Measurements from ENCODE around the gene GON7. TPM values are rescaled to one million over a fixed set of nuclear protein-coding genes. Genes with fewer than 3 reads are reported as not detected.
"Not testable (repeated sequence)": the region's sequence is repeated elsewhere in the genome, so short reads cannot be mapped to it uniquely, and the experiment has no call there.

Gene GON7
- 14.2 and 14.4 TPM in 2 replicates for total RNA-seq

- intact Hi-C loops (cut with micrococcal nuclease), result loop anchor here (1.0 to 10.0 kb wide), 11 partner anchors 22 to 1948 kb away; partner anchors contain the start of genes ATXN3, BTBD7, DICER1 and LYSET
Observed at GRCh38 chr14:93206793-93207467, at the start of gene GON7, which contains the start of gene UBR7. TSS of gene GON7 (minus strand) at chr14:93207065. CDS start at chr14:93207037, 28 bp downstream. TSS of gene UBR7 (plus strand) at chr14:93207256. CDS start at chr14:93207292, 36 bp downstream.

- intact Hi-C loops (cut with micrococcal nuclease), result no loop called here
Observed at GRCh38 chr14:93249128-93249831, 42.4 kb upstream of the GON7 start.

- intact Hi-C loops (cut with micrococcal nuclease), result no loop called here
Observed at GRCh38 chr14:93246534-93246933, 39.7 kb upstream of the GON7 start.

- intact Hi-C loops (cut with micrococcal nuclease), result no loop called here
Observed at GRCh38 chr14:93245764-93246420, 39.0 kb upstream of the GON7 start.

- intact Hi-C loops (cut with micrococcal nuclease), result no loop called here
Observed at GRCh38 chr14:93240678-93241000, 33.8 kb upstream of the GON7 start.

GRCh38 chr14:93239869-93240677, 33.2 kb upstream of the GON7 start:
- intact Hi-C loops (cut with micrococcal nuclease), result no loop called here

- intact Hi-C loops (cut with micrococcal nuclease), result loop anchor here (2.0 kb wide), 1 partner anchor 380 kb away; no protein-coding TSS in a partner anchor
Observed at GRCh38 chr14:93234798-93235197, 27.9 kb upstream of the GON7 start.

GRCh38 chr14:93233078-93233477, 26.2 kb upstream of the GON7 start:
- intact Hi-C loops (cut with micrococcal nuclease), result not testable (repeated sequence)

- intact Hi-C loops (cut with micrococcal nuclease), result no loop called here
Observed at GRCh38 chr14:93232159-93232558, 25.3 kb upstream of the GON7 start.

- intact Hi-C loops (cut with micrococcal nuclease), result no loop called here
Observed at GRCh38 chr14:93231129-93231979, 24.5 kb upstream of the GON7 start.

GRCh38 chr14:93230539-93230938, 23.7 kb upstream of the GON7 start:
- intact Hi-C loops (cut with micrococcal nuclease), result no loop called here

- intact Hi-C loops (cut with micrococcal nuclease), result no loop called here
Observed at GRCh38 chr14:93228550-93228949, 21.7 kb upstream of the GON7 start.

GRCh38 chr14:93223565-93223964, 16.7 kb upstream of the GON7 start:
- intact Hi-C loops (cut with micrococcal nuclease), result no loop called here

- intact Hi-C loops (cut with micrococcal nuclease), result no loop called here
Observed at GRCh38 chr14:93220509-93220908, 13.6 kb upstream of the GON7 start.

- intact Hi-C loops (cut with micrococcal nuclease), result loop anchor here (1.0 kb wide), 6 partner anchors 11 to 267 kb away; partner anchors contain the start of gene LYSET
Observed at GRCh38 chr14:93219103-93219726, 12.3 kb upstream of the GON7 start.

- intact Hi-C loops (cut with micrococcal nuclease), result no loop called here
Observed at GRCh38 chr14:93214598-93214997, 7.7 kb upstream of the GON7 start.

GRCh38 chr14:93212432-93212831, 5.6 kb upstream of the GON7 start:
- intact Hi-C loops (cut with micrococcal nuclease), result no loop called here

- intact Hi-C loops (cut with micrococcal nuclease), result loop anchor here (1.0 to 10.0 kb wide), 9 partner anchors 12 to 1947 kb away; partner anchors contain the start of genes ATXN3, BTBD7, DICER1 and LYSET
Observed at GRCh38 chr14:93207468-93208308, 823 bp upstream of the GON7 start.

Measured in T-helper 1 cell treated with Interleukin-12 subunit alpha and Interleukin-12 subunit beta and Interleukin-4 antibody, amounts not matched to agents 30 ng/mL and 1 ng/mL, for 36 hours (primary cell).